Embryonic facial prominence (tissue), 1 donor: ENCODE results near the gene C2orf92.
"Not testable (repeated sequence)": the region's sequence is repeated elsewhere in the genome, so short reads cannot be mapped to it uniquely, and the experiment has no call there.

Experiments
- DNase-seq: peaks from one replicate; pipeline ENCODE4 v3.0.0-alpha.2; 2016; ENCODE audit errors: extremely low spot score

C2orf92 gene

GRCh38 chr2:97693476-97693875, 24.0 kb downstream of the C2orf92 start:
- no peak for DNase-seq

- DNase-seq: no peak
These were observed 26.2 kb downstream of the C2orf92 start for GRCh38 chr2:97695744-97696143.

- DNase-seq: peak; percentile 75
These were observed 28.0 kb downstream of the C2orf92 start for GRCh38 chr2:97697252-97698235.

GRCh38 chr2:97698530-97698929, 29.0 kb downstream of the C2orf92 start:
- no peak for DNase-seq

GRCh38 chr2:97699765-97700444, 30.4 kb downstream of the C2orf92 start:
- peak; percentile 25 for DNase-seq

GRCh38 chr2:97701186-97701585, 31.7 kb downstream of the C2orf92 start:
- no peak for DNase-seq

GRCh38 chr2:97701851-97702465, 32.4 kb downstream of the C2orf92 start:
- no peak for DNase-seq

GRCh38 chr2:97702731-97703470, 33.4 kb downstream of the C2orf92 start:
- no peak for DNase-seq

GRCh38 chr2:97703741-97704140, 34.2 kb downstream of the C2orf92 start:
- no peak for DNase-seq

GRCh38 chr2:97704989-97705388, 35.5 kb downstream of the C2orf92 start:
- no peak for DNase-seq

- no peak for DNase-seq
These were observed 36.6 kb downstream of the C2orf92 start for GRCh38 chr2:97706112-97706511.

- no peak for DNase-seq
These were observed 37.3 kb downstream of the C2orf92 start for GRCh38 chr2:97706708-97707345.

GRCh38 chr2:97707362-97708047, 38.0 kb downstream of the C2orf92 start:
- no peak for DNase-seq

GRCh38 chr2:97708048-97708380, 38.5 kb downstream of the C2orf92 start:
- DNase-seq: no peak

GRCh38 chr2:97708608-97709007, 39.1 kb downstream of the C2orf92 start:
- DNase-seq: no peak

GRCh38 chr2:97711394-97711711, 41.8 kb downstream of the C2orf92 start:
- DNase-seq: no peak

- DNase-seq: not testable (repeated sequence)
These were observed 42.7 kb downstream of the C2orf92 start for GRCh38 chr2:97712175-97712574.

GRCh38 chr2:97712693-97713295, 43.3 kb downstream of the C2orf92 start:
- no peak for DNase-seq

- no peak for DNase-seq
These were observed 44.0 kb downstream of the C2orf92 start, which contains the start of gene ZAP70 for GRCh38 chr2:97713296-97714083. TSS of gene ZAP70 (plus strand) at chr2:97713576. CDS start at chr2:97724037, 10,461 bp downstream.
